8988T (cell line): ENCODE results near the gene PAGE2B.
"Not testable (repeated sequence)": the region's sequence is repeated elsewhere in the genome, so short reads cannot be mapped to it uniquely, and the experiment has no call there.

Experiments used
- DNase-seq: peaks from one replicate; pipeline ENCODE4 v3.0.0; 2011

The PAGE2B gene

DNA sequence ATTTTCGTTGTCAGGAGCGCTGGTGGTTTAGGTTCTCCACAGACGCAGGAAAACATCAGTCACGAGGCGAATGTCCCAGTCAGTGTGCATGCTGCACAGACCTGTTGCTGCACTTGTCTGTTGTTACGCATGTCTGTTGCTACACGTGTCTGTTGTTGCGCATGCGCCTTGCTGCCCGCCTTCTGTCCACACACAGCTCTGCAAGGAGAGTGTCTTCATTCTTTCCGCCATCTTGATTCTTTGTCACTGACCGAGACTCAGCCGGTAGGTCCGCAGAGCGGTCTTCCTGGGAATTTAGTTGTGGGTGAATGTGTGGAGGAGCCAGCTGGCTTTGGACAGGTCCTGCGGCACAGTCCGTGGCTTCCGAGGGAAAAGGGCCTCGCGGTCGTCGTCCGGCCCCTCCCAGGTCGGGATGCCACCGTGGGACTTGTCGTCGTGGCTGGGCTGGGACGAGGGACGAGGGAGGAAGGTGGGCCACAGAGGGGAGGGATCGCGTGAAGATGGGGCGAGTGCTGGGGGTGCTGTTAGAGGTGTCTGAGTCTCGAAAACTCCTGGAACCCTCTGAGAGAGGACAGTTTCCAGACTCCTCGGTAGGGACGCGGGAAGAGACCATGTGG lies at the start of gene PAGE2B:
Gene PAGE2B (plus strand): TSS at position 180 of the 617 bp plus-strand sequence. CDS start 1,012 bp downstream, outside the sequence.
- no peak for DNase-seq

DNA sequence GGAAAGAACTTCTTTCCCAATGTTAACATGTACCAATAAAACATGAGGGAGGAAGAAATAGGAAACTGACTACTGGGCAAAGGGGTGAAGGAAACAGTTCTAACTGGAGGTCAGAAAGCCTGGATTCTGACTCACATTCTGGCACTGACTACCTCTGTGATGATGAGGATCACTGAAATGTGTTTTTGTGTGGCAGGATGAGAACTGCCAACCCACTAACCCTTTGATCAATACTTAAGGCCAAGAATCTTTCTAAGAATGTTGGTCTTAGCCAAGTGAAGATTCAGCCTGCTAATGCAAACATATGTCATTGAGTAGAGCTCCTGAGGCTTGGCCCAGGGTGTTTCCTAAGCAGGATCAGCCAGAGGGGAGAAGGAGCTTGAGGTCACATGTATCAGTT lies 48.7 kb upstream of the PAGE2B start:
- DNase-seq: no peak

- no peak for DNase-seq
Measured at GRCh38 chrX:55026840-55027239, 48.0 kb upstream of the PAGE2B start.

DNA sequence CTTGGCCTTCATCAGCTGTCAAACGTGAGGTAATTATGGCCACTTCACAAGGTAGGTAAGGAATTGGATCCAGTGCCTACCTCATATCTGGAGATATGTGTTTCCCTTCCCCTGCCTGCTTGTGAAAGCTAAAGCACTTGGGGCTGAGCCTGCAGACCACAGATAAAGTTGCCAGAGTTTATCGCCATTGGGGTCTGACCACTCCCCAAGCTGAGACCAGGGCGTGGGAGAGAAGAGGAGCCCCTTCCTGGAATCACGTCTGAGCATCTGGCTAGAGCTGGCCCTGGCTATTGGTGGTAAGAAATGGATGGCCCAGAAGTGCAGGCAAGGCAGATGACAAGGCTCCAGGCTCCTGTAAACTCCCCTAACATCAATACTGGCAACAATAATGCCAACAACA lies 46.8 kb upstream of the PAGE2B start:
- DNase-seq: no peak

- DNase-seq: no peak
Measured at GRCh38 chrX:55028611-55029010, 46.2 kb upstream of the PAGE2B start.

GRCh38 chrX:55029291-55029690 lies 45.5 kb upstream of the PAGE2B start:
- DNase-seq: no peak

DNA sequence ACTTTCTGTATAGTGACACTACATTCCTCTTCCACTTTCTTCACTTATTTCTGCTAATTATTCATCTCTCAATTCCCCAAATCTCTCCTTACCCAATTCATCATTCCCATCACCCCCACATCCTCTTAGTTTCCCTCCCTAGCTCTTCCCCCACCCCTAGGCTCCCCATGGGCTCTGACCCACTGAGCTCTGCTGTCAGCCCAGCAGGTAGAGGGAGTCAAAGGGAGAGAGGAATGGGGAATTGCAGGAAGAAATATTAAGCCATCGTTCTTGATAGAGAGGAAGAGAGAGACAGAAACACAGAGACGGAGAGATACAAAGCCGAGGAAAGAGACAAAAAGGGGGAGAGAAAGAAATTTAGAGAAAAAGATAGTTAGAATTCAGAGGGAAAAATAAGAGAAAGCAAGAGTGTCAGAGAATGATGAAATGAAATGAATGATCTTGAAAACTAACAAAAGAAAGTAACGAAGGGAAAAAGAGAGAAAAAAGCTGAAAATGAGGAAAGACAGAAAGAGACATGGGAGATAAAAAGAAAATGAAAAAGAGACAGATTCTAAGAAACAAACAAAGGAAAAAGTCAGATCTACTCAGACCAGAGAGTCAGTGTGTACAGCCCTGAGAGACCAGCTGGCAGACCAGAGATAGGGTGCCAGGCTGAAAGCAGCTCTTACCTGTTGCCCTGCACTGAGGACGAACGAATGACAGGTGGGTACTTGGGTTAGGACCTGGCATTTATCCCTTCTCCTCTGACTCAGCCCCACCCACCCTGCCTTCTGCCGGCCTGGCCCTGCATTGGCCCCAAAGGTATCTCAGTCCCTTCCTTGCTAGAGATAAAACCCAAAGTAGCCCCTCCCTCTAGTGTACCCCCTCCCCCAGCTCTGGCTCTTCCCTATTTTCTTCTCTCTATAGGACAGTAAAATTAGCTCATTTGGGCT lies 44.3 kb upstream of the PAGE2B start, which contains the start of gene ALAS2:
Gene ALAS2 (minus strand): TSS at position 707 of the 935 bp plus-strand sequence. CDS start 4,977 bp downstream, outside the sequence.
- DNase-seq: no peak

- DNase-seq: no peak
Measured at GRCh38 chrX:55033429-55033828, 41.4 kb upstream of the PAGE2B start.

- no peak for DNase-seq
Measured at GRCh38 chrX:55039471-55039870, 35.4 kb upstream of the PAGE2B start.

- no peak for DNase-seq
Measured at GRCh38 chrX:55041514-55041913, 33.3 kb upstream of the PAGE2B start.

- DNase-seq: not testable (repeated sequence)
Measured at GRCh38 chrX:55050599-55050998, 24.2 kb upstream of the PAGE2B start.

DNA sequence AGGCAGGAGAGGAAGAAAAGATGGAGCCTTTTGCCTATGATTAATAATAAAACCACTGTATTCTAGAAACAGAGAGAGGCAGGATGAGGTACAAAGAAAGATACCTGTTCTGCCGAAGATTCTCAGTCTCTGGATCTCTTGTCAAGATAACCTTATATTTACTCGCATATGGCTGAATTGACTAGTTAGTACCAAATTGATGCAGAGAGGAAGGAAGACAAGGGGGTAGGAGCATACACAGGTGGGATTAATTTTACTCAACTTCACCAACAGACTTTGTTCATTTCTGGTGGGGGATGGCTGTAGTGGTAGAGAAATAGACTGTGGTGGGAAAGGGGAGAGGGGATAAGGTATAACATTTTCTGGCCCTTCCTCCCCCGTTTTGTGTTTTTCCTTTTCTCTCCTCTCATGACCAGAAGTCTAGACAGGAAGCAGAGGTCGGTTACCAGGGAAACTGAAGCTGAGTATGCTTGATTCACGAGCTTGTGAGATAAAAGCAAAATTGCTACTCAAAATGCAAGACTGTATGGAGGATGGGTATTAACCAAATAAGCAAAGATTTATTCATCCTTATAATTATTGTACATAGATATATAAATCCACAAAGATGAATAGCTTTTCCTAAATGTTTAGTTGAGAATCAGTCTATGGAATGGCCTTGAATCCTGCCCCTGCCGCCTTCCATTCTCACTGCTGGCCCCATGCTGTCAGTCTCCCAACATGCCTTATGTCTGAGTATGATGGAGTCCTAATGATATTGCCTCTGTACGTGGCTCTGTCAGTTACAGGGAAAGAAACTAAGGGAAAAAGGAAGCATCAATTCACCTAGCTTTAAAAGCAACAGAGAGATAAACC lies 17.8 kb upstream of the PAGE2B start:
- no peak for DNase-seq

DNA sequence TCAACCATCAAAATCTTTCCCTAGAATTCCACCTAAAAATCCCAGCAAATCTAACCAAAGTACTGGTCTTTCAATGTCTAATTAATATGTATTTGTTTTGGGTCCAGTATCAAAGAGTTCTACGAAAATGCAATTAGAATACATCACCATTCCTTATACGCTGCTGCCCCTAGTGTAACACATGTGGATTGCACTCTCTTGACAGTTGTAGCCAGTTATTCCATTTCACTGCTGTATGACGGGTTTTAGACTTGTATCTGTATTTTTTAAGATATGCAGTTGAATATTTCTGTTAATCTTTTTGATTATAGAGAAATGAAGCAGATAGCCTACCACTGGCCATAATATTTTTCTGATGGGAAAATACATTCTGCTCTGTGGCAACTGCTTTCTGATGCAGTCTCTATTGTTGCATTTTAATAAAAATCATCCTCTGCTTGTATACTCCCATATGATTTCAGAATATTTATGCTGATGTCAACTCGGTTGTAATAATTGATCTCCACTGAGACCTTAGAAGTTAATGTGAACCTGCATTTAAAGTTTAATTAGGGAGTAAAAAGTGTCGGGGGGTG lies 17.1 kb upstream of the PAGE2B start:
- DNase-seq: no peak

DNA sequence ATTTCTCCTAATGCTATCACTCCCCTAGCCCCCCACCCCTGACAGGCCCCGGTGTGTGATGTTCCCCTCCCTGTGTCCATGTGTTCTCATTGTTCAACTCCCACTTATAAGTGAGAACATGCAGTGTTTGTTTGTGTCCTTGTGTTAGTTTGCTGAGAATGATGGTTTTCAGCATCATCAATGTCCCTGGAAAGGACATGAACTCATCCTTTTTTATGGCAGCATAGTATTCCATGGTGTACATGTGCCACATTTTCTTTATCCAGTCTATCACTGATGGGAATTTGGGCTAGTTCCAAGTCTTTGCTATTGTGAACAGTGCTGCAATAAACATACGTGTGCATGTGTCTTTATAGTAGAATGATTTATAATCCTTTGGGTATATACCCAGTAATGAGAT lies 7.7 kb upstream of the PAGE2B start:
- not testable (repeated sequence) for DNase-seq

DNA sequence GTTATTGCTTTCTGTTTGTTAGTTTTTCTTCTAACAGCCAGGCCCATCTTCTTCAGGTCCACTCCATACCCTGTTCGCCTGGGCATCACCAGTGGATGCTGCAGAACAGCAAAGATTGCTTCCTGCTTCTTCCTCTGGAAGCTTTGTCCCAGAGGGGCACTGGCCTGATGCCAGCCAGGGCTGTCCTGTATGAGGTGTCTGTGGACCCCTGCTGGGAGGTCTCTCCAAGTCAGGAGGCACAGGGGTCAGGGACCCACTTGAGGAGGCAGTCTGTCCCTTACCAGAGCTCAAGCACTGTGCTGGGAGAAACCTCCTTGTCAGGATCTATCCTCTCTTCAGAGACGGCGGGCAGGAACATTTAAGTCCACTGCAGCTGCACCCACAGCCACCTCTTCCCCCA lies 2.5 kb upstream of the PAGE2B start:
- DNase-seq: no peak

- no peak for DNase-seq
Measured at GRCh38 chrX:55088795-55089489, 14.1 kb downstream of the PAGE2B start, which contains the start of gene PAGE2. TSS of gene PAGE2 (plus strand) at chrX:55089018. CDS start at chrX:55090021, 1,003 bp downstream.

- DNase-seq: no peak
Measured at GRCh38 chrX:55098691-55099090, 23.9 kb downstream of the PAGE2B start.

DNA sequence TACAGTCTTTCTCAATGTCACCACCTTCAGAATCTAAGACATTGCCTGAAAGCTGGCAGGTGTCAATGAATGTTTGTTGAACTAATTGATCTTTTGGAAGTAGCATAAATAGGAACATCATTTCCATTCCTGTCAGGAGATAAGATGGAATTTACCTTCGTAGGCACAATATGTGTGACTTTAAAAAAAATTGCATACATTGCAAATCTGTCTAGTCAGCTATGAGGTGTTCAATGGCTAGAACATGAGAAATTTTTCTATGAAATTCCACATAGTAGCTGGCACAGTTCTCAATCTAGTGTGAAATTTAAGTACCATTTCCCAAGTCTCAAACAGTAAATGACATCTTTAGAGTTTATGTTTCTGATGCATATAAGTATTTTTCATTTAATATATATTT lies 24.3 kb downstream of the PAGE2B start:
- no peak for DNase-seq

- DNase-seq: no peak
Measured at GRCh38 chrX:55102754-55103153, 27.9 kb downstream of the PAGE2B start.

DNA sequence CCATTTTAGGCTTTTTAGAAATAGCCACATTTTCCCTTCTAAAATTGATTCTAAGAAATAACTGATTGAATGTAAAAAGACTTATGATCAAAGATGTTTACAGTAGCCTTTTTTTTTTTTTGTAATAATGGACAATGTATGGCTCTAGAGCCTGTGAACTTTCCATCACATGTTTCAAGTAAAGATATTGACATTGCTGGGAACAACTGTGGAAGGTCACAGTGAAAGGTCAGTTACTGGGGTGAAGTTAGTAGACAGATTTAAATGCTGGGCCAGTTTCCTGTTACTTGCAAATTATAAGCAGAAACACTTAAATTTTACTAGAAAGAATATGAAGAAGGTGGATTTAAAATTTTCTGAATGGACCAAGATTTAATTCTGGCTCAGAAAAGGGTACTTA lies 32.4 kb downstream of the PAGE2B start:
- DNase-seq: no peak

- DNase-seq: no peak
Measured at GRCh38 chrX:55107911-55108310, 33.1 kb downstream of the PAGE2B start.

DNA sequence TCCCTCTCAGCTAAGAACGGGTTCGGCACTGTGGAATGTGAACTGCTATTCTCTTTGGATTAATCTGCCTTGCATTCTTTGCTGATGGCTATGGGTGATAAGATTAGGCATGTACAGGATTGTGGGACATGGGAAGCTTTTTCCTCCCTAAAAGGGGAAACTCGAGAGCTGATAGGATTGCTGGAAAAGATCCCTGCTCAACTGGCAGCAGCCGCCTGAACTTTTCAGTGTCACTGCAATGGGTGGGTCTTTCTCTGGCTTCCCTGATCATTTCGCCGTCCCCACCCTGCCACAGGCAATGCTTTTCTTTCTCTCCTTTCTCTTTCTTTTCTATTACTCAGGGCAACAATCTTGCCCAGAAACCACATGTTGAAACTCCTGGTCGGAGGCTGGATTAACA lies 34.5 kb downstream of the PAGE2B start:
- no peak for DNase-seq
